K562 (cell line): ENCODE data around the gene GLUL. TPM values are rescaled to one million over a fixed set of nuclear protein-coding genes. Genes with fewer than 3 reads are reported as not detected.

ENCODE experiments used
- ATAC-seq: fragments of 200-7000 bp; cut with Tn5 transposase; 3 replicates; pipeline ENCODE4 v1.9.1; 2020; ENCODE audit warnings: moderate library complexity
- BruUV-seq: library from RNA; stranded (reverse); fragments of 400-500 nt; replicated peaks from 2 replicates; lab custom pipeline; 2021; lab: Mats Ljungman, UMichigan
- CTCF ChIA-PET: fragments of 300-600 bp; formaldehyde crosslinking; extraction: SDS; loops from one replicate; lab custom pipeline; 2021; ENCODE audit warnings: low intra/inter-chr PET ratio; lab: Yijun Ruan, JAX
- POLR2A ChIA-PET: fragments of 300-600, 350-650 bp; sonication (Branson Sonifier 250); formaldehyde crosslinking; extraction: SDS; loops from one replicate; lab custom pipeline; 2021; ENCODE audit warnings: antibody characterized with exemption, inconsistent platforms; lab: Yijun Ruan, JAX
- DNase-seq, 4 experiments: peaks; one replicate each; pipeline versions ENCODE4 v3.0.0 to v3.0.0-alpha.2; 2011 to 2018; ENCODE audit warnings: low spot score in 3 of 4, mixed read lengths in 3 of 4; ENCODE audit errors: extremely low read depth in 1 of 4
- FAIRE-seq: peaks from 2 replicates; lab custom pipeline; 2011; peaks lifted over from hg19 to GRCh38; lab: Jason Lieb, UNC
- H2AFZ ChIP-seq: 2 replicates; pipeline ENCODE4 v1.6.0; 2011; ENCODE audit warnings: low read depth, low read length, control low read depth, inconsistent platforms
- H3K27ac ChIP-seq: fragments of 200-600 bp; 3 replicates; pipeline ENCODE4 v1.8.0; 2011; ENCODE audit warnings: low read depth, mild to moderate bottlenecking, control low read depth, inconsistent platforms, low read length, moderate library complexity, mixed read lengths; ENCODE audit errors: extremely low read depth
- H3K27me3 ChIP-seq, 2 experiments: fragments of 300-600 bp in 1 of 2; 2 replicates in 1 of 2; 3 replicates in 1 of 2; pipeline versions ENCODE4 v1.6.0 to v1.8.0; 2011; ENCODE audit warnings: inconsistent platforms in 2 of 2, low read length in 2 of 2, mild to moderate bottlenecking in 1 of 2, mixed read lengths in 1 of 2, moderate library complexity in 1 of 2; ENCODE audit not compliant: control insufficient read depth in 2 of 2, insufficient read depth in 2 of 2
- H3K36me3 ChIP-seq: fragments of 300-600 bp; 3 replicates; pipeline ENCODE4 v1.8.0; 2011; ENCODE audit warnings: mild to moderate bottlenecking, low read length, inconsistent platforms; ENCODE audit not compliant: control insufficient read depth, insufficient read depth
- H3K4me1 ChIP-seq, 2 experiments: fragments of 200-600 bp in 1 of 2; replicated peaks in 1 of 2; 2 replicates in 1 of 2; 3 replicates in 1 of 2; pipeline versions ENCODE4 v1.5.1 to v1.8.0; 2011; ENCODE audit warnings: inconsistent platforms in 2 of 2, low read length in 2 of 2, mild to moderate bottlenecking in 1 of 2, mixed read lengths in 1 of 2, moderate library complexity in 1 of 2; ENCODE audit not compliant: control insufficient read depth in 2 of 2, insufficient read depth in 2 of 2
- H3K4me2 ChIP-seq: 2 replicates; pipeline ENCODE4 v1.6.1; 2011; ENCODE audit warnings: low read length, control low read depth, inconsistent platforms, mixed read lengths; ENCODE audit not compliant: insufficient read depth
- H3K4me3 ChIP-seq: fragments of 200-600 bp; sonication (generic), shearing (Covaris generic); 2 replicates; pipeline ENCODE4 v1.5.1; 2016; ENCODE audit warnings: control low read depth, inconsistent platforms
- H3K79me2 ChIP-seq: fragments of 200-600 bp; 3 replicates; pipeline ENCODE4 v1.8.0; 2011; ENCODE audit warnings: low read length, inconsistent platforms; ENCODE audit not compliant: control insufficient read depth, insufficient read depth
- H3K9ac ChIP-seq, 2 experiments: 2 replicates each; pipeline versions ENCODE4 v1.6.0 to v1.6.1; 2011; ENCODE audit warnings: low read depth in 2 of 2, low read length in 2 of 2, control low read depth in 1 of 2, inconsistent platforms in 1 of 2, mild to moderate bottlenecking in 1 of 2, mixed read lengths in 1 of 2; ENCODE audit not compliant: insufficient read depth in 1 of 2
- H3K9me1 ChIP-seq: one replicate; pipeline ENCODE4 v1.6.0; 2011; ENCODE audit warnings: inconsistent platforms, mild to moderate bottlenecking, low read length, moderate library complexity; ENCODE audit not compliant: control insufficient read depth, insufficient read depth
- H3K9me3 ChIP-seq: replicated peaks from 2 replicates; pipeline ENCODE4 v1.5.1; 2011; ENCODE audit warnings: low read depth, low read length, inconsistent platforms; ENCODE audit not compliant: control insufficient read depth, insufficient read depth
- H4K20me1 ChIP-seq: replicated peaks from 2 replicates; pipeline ENCODE4 v1.6.1; 2011; ENCODE audit warnings: low read length, inconsistent platforms, mixed read lengths; ENCODE audit not compliant: control insufficient read depth, insufficient read depth
- CBX1 ChIP-seq: sonication (generic); IDR thresholded peaks from 2 replicates; pipeline ENCODE4 v1.6.1; 2016; ENCODE audit warnings: antibody characterized with exemption, low read depth, mild to moderate bottlenecking
- CBX5 ChIP-seq: IDR thresholded peaks from 2 replicates; pipeline ENCODE4 v1.6.1; 2014; ENCODE audit warnings: low read depth, borderline replicate concordance
- HDAC8 ChIP-seq: fragments of 450-650 bp; IDR thresholded peaks from 2 replicates; pipeline ENCODE4 v1.6.1; 2016; ENCODE audit warnings: mild to moderate bottlenecking, missing genetic modification characterization, moderate library complexity, missing compliant biosample characterization
- KAT7 ChIP-seq: sonication (generic); formaldehyde crosslinking; IDR thresholded peaks from 2 replicates; pipeline ENCODE4 v1.8.0; 2022; ENCODE audit warnings: missing genetic modification reagents, mild to moderate bottlenecking, borderline replicate concordance
- KDM4B ChIP-seq, 2 experiments: fragments of 450-650 bp in 1 of 2; sonication (generic) in 1 of 2; IDR thresholded peaks; 2 replicates each; pipeline ENCODE4 v1.6.1; 2016 to 2017; ENCODE audit warnings: borderline replicate concordance in 2 of 2, antibody characterized with exemption in 1 of 2, low read depth in 1 of 2, mild to moderate bottlenecking in 1 of 2
- MYBL2 ChIP-seq, 2 experiments: fragments of 450-650 bp in 1 of 2; sonication (generic) in 1 of 2; formaldehyde crosslinking in 1 of 2; IDR thresholded peaks; 2 replicates each; pipeline versions ENCODE4 v1.6.1 to v1.8.1; 2017 to 2022; ENCODE audit warnings: borderline replicate concordance in 1 of 2, inconsistent platforms in 1 of 2, low read depth in 1 of 2, mild to moderate bottlenecking in 1 of 2, missing genetic modification reagents in 1 of 2, moderate library complexity in 1 of 2
- RAD21 ChIP-seq, 2 experiments: fragments of 250-450 bp in 1 of 2; fragments of 450-650 bp in 1 of 2; sonication (Bioruptor Pico) in 1 of 2; formaldehyde crosslinking in 1 of 2; IDR thresholded peaks in 1 of 2; conservative IDR thresholded peaks in 1 of 2; 2 replicates each; pipeline versions ENCODE4 v1.4.0 to v1.8.0; 2020 to 2022; ENCODE audit warnings: mild to moderate bottlenecking in 2 of 2, moderate library complexity in 1 of 2
- RBM39 ChIP-seq: fragments of 200-400 bp; formaldehyde crosslinking; optimal IDR thresholded peaks from 2 replicates; pipeline ENCODE3; 2018; ENCODE audit warnings: low read depth, low read length
- RCOR1 ChIP-seq, 2 experiments: IDR thresholded peaks; 2 replicates each; pipeline ENCODE4 v1.6.1; 2012; ENCODE audit warnings: low read depth in 2 of 2, low read length in 2 of 2, borderline replicate concordance in 1 of 2, improper control_type of control experiment in 1 of 2
- SAFB2 ChIP-seq: fragments of 200-400 bp; formaldehyde crosslinking; IDR thresholded peaks from 2 replicates; pipeline ENCODE4 v1.6.1; 2018; ENCODE audit warnings: borderline replicate concordance, low read length, low read depth, moderate library complexity; ENCODE audit not compliant: severe bottlenecking
- SIRT6 ChIP-seq: IDR thresholded peaks from one replicate; pipeline ENCODE4 v1.6.1; 2012; ENCODE audit warnings: low read depth, mild to moderate bottlenecking, control low read depth, inconsistent platforms, low read length, moderate library complexity
- TARDBP ChIP-seq: fragments of 450-650 bp; IDR thresholded peaks from 2 replicates; pipeline ENCODE4 v1.6.1; 2016
- TCFL5 ChIP-seq: fragments of 250-450 bp; sonication (Bioruptor Pico); conservative IDR thresholded peaks from 2 replicates; pipeline ENCODE4 v1.6.1; 2021; ENCODE audit warnings: mild to moderate bottlenecking, moderate library complexity, matching md5 sums
- ZNF224 ChIP-seq: sonication (generic); formaldehyde crosslinking; IDR thresholded peaks from 2 replicates; pipeline ENCODE4 v1.8.0; 2022; ENCODE audit warnings: mild to moderate bottlenecking, missing genetic modification reagents
- ZNF274 ChIP-seq: IDR thresholded peaks from 2 replicates; pipeline ENCODE4 v1.6.1; 2011; ENCODE audit warnings: low read depth, mild to moderate bottlenecking, low read length, moderate library complexity, borderline replicate concordance
- WGBS: fragments of 100-300 bp; shearing (Covaris generic); methylation state at CpG from one replicate; pipeline ENCODE4 v1.1.6; 2016; ENCODE audit warnings: low coverage, mixed read lengths; ENCODE audit not compliant: insufficient coverage; ENCODE audit errors: missing lambda C conversion rate; 5-methylcytosine and 5-hydroxymethylcytosine counted together
- in situ Hi-C: fragments of 300-500 bp; cut with MboI; formaldehyde crosslinking; loops from 4 replicates; pipeline ENCODE4 v1.15.0; 2018; ENCODE audit warnings: inconsistent platforms, mixed read lengths
- intact Hi-C: fragments of 100-400 bp; cut with micrococcal nuclease; formaldehyde crosslinking; loops from 2 replicates; pipeline ENCODE4 v1.14.2; 2022
- polyA plus RNA-seq, 8 experiments: library from polyadenylated mRNA; depleted of rRNA in 4 of 8; stranded (reverse) in 5 of 8; unstranded in 3 of 8; fragments of >200 nt; fragmentation: Nextera tagmentation in 2 of 8; fragmentation: Illumina TruSeq in 1 of 8; extraction: Ambion mirVana in 2 of 8; extraction: Trizol in 1 of 8; gene quantifications; 2 replicates each; pipeline versions ENCODE4 v1.2.1 to v1.2.3, GENCODE V29; 2011 to 2014; ENCODE audit warnings: inconsistent platforms in 1 of 8, missing spikeins in 1 of 8
- total RNA-seq, 7 experiments: library from RNA; depleted of rRNA in 6 of 7; stranded (reverse); fragments of >200 nt in 6 of 7; fragmentation: Illumina TruSeq in 2 of 7; extraction: Trizol in 2 of 7; gene quantifications; 2 replicates each; pipeline versions ENCODE4 v1.2.1 to v1.2.3, GENCODE V29; 2011 to 2021; ENCODE audit warnings: low replicate concordance in 1 of 7
- TF ChIP-seq, protein P1 (sequence below), 3 experiments: IDR thresholded peaks in 2 of 3; conservative IDR thresholded peaks in 1 of 3; 2 replicates each; pipeline ENCODE4 v1.5.1; 2011 to 2012; ENCODE audit warnings: low read length in 3 of 3, mild to moderate bottlenecking in 3 of 3, control low read depth in 2 of 3, improper control_type of control experiment in 1 of 3, inconsistent platforms in 1 of 3, low read depth in 1 of 3, mixed read lengths in 1 of 3, moderate library complexity in 1 of 3; ENCODE audit not compliant: insufficient read depth in 2 of 3
- TF ChIP-seq, protein P2 (sequence below): fragments of 200-800 bp; sonication (Bioruptor generic); IDR thresholded peaks from 2 replicates; pipeline ENCODE4 v1.6.1; 2017; ENCODE audit warnings: missing genetic modification characterization, missing compliant biosample characterization

The GLUL gene
- total and polyA plus RNA-seq, 9 of the 15 experiments (the other 6 are each of a cell fraction or from before 2014, with no cell fraction given): 1,088 to 4,222 (median 1,338) TPM

DNA sequence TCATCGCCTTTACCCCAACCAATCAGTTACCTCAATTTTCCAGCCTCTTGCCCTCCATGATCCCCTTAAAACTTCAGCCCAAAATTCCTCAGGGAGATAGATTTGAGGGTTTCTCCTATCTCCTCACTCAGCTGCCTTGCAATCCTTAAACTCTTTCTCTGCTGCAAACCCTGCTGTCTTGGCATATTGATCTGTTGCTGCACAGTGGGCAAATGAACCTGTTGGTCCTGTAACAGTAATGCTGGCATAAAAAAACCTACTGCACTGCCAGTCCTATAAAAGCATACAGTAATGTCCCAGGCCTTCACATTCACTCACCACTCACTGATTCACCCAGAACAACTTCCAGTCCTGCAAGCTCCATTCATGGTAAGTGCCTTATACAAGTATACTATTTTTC, 14.0 kb upstream of the GLUL start (continued):
- TF ChIP-seq CBX1 (peak; percentile 59; the same call in 1 of the 2 replicates), CBX5 (peak; percentile 76; the same call in 1 of the 2 replicates), ZNF274 (no peak)

DNA sequence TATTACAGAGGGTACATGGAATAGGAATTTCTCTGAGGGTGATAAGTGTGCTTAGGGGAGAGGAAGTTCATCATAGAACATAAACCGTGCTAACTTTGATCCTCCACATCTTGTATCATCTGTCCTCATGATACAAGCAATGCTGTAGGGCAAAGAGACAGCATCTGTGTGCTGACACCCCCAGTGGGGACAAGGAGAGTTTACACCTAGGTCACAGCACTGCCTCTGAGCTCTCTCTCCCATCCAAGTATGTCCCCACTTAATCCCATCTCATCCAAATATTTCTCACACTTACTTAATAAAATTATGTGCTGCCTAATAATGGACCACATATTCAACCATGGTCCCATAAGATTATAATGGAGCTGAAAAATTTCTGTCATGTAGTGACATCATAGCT, 13.2 kb upstream of the GLUL start:
- Histone ChIP-seq H4K20me1 (no peaks in the 10 kb centered on the region), H3K27me3 (no peaks in the 10 kb centered on the region; a peak in 1 of 5 replicates), H3K9ac (no peak overlapping the region), H3K4me2 (no peak overlapping the region), H3K79me2 (no peaks in the 10 kb centered on the region), H3K4me1 (no peaks in the 10 kb centered on the region), H3K9me1 (no peaks in the 10 kb centered on the region), H3K4me3 (no peak overlapping the region), H2AFZ (no peak overlapping the region), H3K27ac (no peak overlapping the region), H3K9me3 (no peaks in the 10 kb centered on the region), H3K36me3 (no peaks in the 10 kb centered on the region)
- in situ Hi-C loops (no loop called here), intact Hi-C loops (no loop called here)
- ChIA-PET POLR2A (interaction anchor here (0.6 to 0.9 kb wide), 3 partner anchors 13 to 184 kb away, joined by 3 to 4 read pairs (median 3); partner anchors contain the start of gene GLUL), CTCF (no interaction called here)
- peak; percentile 85 for ATAC-seq
- BruUV-seq: no TSS peak
- 0% methylated on average over 1 of the region's 1 CpG for WGBS
- peak in 2 of 4 experiments; percentile 35 to 41 for DNase-seq
- peak; percentile 76 for FAIRE-seq
- TF ChIP-seq TCFL5 (no peak), KAT7 (no peak), RAD21 (CRISPR knock-in tag; conservative IDR thresholded peaks at IDR 0.05 in 1 of 2, IDR thresholded peaks at IDR 0.05 in 1 of 2) (peak in 1 of 2 experiments; percentile 29; a peak in 2 of 4 replicates), ZNF224 (CRISPR knock-in tag) (no peak), RBM39 (no peak), SIRT6 (no peak), RCOR1 (IDR thresholded peaks at IDR 0.05; ENCODE audit: borderline replicate concordance in 1 of 2, low read depth in 2 of 2, low read length in 2 of 2) (no peak), MYBL2 (IDR thresholded peaks at IDR 0.05; ENCODE audit: low read depth) (no peak), MYBL2 (CRISPR knock-in tag; IDR thresholded peaks at IDR 0.05; ENCODE audit: borderline replicate concordance) (no peak), SAFB2 (no peak), TARDBP (no peak), KDM4B (IDR thresholded peaks at IDR 0.05; ENCODE audit: borderline replicate concordance in 2 of 2, low read depth in 1 of 2) (no peak), HDAC8 (no peak)
- TF ChIP-seq, protein P1, sequence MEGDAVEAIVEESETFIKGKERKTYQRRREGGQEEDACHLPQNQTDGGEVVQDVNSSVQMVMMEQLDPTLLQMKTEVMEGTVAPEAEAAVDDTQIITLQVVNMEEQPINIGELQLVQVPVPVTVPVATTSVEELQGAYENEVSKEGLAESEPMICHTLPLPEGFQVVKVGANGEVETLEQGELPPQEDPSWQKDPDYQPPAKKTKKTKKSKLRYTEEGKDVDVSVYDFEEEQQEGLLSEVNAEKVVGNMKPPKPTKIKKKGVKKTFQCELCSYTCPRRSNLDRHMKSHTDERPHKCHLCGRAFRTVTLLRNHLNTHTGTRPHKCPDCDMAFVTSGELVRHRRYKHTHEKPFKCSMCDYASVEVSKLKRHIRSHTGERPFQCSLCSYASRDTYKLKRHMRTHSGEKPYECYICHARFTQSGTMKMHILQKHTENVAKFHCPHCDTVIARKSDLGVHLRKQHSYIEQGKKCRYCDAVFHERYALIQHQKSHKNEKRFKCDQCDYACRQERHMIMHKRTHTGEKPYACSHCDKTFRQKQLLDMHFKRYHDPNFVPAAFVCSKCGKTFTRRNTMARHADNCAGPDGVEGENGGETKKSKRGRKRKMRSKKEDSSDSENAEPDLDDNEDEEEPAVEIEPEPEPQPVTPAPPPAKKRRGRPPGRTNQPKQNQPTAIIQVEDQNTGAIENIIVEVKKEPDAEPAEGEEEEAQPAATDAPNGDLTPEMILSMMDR (IDR thresholded peaks at IDR 0.05 in 2 of 3, conservative IDR thresholded peaks at IDR 0.05 in 1 of 3; ENCODE audit: insufficient read depth in 2 of 3, low read depth in 1 of 3, low read length in 3 of 3): peak; percentile 31 to 38 (median 35); a peak in 5 of 6 replicates
- TF ChIP-seq, protein P2, sequence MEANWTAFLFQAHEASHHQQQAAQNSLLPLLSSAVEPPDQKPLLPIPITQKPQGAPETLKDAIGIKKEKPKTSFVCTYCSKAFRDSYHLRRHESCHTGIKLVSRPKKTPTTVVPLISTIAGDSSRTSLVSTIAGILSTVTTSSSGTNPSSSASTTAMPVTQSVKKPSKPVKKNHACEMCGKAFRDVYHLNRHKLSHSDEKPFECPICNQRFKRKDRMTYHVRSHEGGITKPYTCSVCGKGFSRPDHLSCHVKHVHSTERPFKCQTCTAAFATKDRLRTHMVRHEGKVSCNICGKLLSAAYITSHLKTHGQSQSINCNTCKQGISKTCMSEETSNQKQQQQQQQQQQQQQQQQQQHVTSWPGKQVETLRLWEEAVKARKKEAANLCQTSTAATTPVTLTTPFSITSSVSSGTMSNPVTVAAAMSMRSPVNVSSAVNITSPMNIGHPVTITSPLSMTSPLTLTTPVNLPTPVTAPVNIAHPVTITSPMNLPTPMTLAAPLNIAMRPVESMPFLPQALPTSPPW (CRISPR knock-in tag): no peak
